ENCODE results near the gene CDH1.

Gene CDH1

DNA sequence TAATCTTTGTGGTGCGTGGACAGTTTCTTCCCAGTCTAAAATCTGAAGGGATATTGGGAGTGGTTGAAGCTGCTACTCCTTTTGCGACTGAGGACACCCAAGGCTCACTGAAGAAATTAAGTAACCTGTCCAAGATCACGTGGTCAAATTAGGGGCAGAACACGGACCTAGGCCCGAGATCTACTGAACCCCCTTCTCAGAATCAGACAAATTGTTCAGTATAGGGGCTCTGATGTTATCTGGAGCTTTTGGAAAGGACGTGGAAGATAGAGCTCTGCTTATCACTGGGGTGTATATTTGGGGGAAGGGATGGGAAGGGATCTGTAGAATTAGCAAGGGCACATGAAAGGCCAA is 107.1 kb downstream of the CDH1 start:
- DNase-seq (ENCODE audit: low read depth in 2 of 3, low spot score in 1 of 3) = no peak

DNA sequence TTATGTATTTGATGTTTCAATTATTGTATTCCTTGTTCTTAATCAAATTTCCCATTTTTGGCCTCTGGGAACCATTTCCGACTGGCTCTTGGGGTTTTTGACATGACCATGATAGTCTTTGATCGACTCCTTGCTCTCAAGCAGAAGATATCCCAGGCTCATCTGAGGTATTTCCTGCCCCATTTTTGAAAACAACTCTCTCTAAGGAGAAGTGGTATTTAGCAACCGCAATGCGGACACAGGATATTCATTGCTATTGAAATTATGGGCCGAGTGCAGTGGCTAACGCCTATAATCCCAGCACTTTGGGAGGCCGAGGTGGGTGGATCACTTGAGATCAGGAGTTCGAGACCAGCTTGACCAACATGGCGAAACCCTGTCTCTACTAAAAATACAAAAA is 111.7 kb downstream of the CDH1 start:
- DNase-seq (ENCODE audit: low read depth in 2 of 3, low spot score in 1 of 3) = no peak

DNA sequence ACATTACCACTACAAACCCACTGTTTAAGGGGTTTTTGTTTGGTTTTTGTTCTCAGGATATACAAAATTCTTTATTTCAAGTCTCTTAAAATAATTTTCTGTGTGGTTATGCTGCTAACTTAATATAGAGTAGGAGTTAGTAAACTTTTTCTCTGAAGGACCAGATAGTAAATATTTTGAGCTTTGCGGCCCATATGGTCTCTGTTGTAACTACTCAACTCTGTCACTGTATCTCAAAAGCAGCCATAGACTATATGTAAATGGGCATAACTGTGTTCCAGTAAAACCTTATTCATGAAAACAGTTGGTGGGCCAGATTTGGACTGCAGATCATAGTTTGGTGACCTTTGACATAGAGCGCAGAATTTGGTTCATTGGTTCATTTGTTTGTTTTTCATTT is 113.4 kb downstream of the CDH1 start:
- DNase-seq (ENCODE audit: low read depth in 2 of 3, low spot score in 1 of 3) = no peak

DNA sequence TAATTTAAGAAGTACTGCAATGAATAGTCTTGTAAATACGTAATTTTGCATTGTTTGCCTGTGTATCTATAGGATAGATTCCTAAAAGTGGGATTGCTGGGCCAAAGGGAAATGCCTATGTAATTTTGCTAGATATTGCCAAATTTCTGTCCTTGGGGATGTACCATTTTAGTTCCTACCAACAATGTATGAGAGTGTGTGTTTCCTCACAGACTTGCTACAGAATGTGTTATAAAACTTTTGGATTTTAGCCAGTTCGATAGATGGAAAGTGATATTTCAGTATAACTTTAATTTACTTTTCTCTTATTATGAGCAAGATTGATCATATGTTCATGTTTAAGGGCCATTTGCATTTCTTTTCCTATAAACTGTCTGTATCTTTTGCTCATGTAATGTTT is 114.5 kb downstream of the CDH1 start:
- no peak for DNase-seq (ENCODE audit: low read depth in 2 of 3, low spot score in 1 of 3)

DNA sequence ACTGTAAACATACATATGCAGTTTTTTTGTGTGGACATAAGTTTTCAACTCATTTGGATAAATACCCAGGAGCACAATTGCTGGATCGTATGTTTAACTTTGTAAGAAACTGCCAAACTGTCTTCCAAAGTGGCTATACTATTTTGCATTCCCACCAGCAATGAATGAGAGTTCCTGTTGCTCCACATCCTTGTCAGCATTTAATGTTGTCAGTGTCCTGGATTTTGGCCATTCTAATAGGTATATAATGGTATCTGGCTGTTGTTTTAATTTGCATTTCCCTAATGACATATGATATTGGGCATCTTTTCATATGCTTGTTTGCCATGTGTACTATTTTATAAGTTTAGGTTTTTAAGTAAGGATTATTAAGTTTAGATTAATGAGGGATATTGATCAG is 120.4 kb downstream of the CDH1 start:
- DNase-seq (ENCODE audit: low read depth in 2 of 3, low spot score in 1 of 3) = no peak

DNA sequence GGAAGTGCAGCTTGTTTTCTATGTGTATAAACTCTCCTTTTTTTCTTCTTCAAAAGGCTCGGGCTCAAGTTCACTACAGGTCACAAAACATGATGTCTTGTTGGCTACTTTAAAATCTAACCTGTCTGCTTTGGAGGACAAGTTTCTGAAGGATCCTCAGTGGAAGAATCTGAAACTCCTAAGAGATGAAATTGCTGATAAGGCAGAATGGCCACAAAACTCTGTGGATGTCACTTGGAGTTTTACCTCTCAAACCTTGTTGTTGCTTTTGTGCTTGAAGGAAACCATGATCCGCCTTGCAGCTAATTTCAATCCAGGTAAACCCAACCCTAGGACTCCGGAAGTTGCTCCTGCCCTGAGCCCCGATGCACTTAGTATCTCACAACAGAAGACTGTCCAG is 122.7 kb downstream of the CDH1 start:
- DNase-seq (ENCODE audit: low read depth in 2 of 3, low spot score in 1 of 3) = no peak

DNA sequence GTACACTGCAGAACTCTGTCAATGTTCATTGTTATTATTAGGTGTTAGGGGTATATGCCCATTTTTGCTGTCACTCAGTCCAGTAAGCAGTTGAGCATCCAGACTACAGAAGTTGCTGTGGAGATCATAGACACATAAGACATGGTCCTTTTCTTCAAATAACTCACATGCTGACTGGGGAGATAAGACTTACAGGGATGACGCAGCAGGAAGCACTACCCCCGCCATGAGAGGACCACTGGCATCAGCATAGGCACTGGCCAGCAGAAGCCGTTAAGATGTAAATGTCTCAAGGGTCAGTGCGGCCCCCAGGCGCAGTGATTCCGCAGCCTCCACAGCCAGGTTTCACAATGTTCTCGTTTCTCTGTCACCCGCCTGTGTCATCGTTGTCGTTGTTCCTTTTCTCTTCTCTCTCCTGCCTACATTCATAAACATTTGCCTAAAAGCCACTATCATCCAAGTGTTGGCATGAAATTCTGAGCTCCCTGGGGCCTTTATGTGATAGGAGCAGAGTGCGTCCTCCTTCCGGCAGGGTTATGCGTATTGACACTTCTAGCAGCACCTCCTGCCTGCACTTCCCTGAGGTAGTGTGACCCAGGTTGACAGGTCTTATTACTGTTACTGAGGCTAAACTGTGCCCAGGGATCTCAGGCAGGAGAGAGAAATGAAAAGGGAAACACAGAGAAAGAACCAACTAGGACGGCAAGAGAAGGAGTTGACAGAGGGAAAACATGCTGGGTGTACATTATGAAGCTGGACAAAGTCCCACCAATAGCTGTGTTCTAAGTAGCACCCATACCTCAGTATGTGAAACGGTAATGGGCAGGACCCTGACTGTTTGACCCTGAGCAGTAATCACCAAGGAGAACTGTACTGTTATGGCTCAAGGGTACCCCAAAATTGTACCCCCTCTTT is 124.1 kb downstream of the CDH1 start:
- no peak for DNase-seq (ENCODE audit: low read depth in 2 of 3, low spot score in 1 of 3)

DNA sequence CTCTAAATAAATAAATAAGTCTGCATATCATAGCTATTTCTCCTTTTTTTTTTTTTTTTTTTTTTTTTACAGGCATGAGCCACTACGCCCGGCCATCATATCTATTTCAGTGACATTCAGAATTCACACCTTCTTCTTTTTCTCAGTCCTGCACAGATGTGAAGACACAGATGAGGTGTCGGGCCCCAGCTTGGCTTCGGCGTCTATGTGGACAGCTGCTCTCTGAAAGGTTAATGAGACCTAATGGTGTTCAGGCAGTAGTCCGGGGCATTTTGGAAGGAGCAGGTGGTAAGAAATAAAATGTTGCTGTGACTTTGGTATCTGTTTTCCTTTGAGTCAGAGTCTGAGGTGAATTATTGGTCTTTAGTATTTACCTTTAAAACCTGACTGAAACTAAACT is 129.8 kb downstream of the CDH1 start:
- DNase-seq (ENCODE audit: low read depth in 2 of 3, low spot score in 1 of 3) = no peak

DNA sequence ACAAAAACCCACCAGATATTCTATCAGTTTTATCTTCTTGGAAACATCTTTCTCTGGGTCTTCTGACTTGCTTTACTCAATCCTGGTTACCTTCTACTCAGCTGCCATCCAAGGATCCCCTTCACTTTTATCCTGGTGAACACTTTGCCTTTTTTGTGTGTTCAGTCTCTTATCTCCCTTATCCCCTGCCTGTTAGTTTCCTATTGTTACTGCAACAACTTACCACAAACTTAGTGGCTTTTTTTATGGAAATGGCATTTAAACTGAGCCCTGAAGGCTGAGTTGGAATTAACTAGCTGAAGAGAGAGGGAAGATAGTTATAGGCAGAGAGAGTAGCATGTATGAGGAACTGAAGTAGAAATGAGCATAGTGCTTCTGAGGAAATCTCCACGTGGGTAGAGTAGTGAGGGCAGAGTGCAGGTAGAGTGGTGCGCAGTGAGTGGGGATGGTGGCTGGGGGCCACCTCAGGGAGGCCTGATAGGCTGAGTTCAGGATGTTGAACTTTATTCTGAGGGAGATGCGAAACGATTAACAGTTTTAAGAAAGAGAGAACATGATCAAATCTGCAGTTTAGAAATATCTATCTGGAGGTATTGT is 132.5 kb downstream of the CDH1 start:
- no peak for DNase-seq (ENCODE audit: low read depth in 2 of 3, low spot score in 1 of 3)

DNA sequence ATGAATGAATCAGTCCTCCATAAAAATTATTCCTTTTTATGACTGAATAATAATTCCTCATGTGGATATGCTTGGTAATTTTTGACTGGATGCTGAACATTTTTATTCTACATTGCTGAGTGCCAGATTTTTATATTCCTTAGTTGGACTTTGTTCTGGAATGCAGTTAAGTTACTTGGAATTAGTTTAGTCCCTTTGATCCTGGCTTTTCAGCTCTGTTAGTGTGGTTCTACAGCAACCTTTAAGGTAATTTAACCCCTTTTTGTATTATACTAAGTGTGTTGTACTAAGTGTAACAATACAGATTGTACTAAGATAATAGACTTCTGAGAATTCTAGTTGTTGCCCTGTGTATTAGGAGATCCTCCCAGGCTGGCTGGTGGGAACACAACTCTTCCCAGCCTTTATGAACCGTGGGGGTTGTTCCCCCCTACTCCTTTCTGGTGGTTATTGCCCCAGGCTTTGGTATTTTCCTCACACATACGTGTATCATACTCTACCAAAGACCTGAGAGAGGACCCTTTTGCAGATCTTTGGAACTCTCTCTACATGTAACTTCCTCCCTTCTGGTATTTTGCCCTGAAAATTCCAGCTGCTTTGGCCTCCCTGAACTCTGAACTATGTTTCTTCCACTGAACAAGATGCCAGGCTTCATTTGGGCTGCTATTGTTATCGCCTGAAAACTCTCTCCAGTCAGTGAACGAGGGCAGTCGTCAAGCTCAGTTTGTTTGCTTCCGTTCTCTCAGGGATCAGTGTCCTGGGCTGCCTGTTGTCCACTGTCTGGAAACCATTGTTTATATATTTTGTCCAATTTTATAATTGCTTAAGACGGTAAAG is 136.8 kb downstream of the CDH1 start:
- no peak for DNase-seq (ENCODE audit: low read depth in 2 of 3, low spot score in 1 of 3)

DNA sequence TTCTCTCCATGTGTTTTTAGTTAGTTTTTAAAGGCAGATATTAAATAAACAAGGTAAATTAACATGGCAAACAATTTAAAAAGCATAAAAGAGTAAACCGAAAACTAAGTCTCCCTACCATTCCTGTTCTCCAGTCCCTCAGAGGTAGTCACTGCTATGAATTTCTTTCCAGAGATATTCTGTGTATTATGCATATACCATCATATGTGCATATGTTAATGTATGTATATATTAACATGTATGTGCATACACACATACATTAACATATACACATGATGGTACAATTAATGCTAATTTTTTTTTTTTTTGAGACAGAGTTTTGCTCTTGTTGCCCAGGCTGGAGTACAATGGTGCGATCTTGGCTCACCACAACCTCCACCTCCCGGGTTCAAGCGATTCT is 138.8 kb downstream of the CDH1 start:
- no peak for DNase-seq (ENCODE audit: low read depth in 2 of 3, low spot score in 1 of 3)

DNA sequence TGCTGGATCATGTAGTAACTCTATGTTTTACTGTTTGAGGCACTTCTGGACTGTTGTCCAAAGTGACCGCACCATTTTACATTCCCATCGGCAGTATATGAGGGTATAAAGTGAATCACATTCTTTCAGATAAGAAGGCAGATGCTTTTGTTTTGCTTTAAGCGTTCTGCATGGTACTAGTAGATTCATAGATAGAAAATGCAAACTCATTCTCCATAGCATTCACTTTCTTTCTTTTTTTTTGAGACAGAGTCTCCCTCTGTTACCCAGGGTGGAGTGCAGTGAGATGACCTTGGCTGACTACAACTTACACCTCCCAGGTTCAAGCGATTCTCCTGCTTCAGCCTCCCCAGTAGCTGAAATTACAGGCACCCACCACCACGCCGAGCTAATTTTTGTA is 146.6 kb downstream of the CDH1 start:
- DNase-seq (ENCODE audit: low read depth in 2 of 3, low spot score in 1 of 3) = no peak

DNA sequence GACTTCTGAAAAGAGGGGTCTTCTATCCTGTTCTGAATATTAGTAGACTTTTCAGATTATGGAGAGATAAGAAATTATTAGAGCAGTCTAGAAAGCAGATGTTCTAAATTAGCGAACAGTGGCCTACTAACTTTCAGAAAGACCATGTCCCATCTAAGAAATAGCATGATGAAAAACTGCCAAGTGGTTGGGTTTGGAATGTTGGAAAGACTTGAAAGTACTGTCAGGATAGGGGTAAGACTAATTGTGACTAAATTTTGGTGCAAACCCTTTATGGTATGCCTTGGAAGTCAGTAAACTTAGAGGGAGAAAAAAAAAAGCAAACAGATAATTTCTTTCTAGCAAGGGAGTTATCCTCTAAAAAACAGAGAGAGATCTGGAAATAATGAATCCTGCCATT is 147.3 kb downstream of the CDH1 start:
- DNase-seq (ENCODE audit: low read depth in 2 of 3, low spot score in 1 of 3) = no peak
